Endothelial cell of umbilical vein (primary cell): ENCODE measurements around the gene DHRS11. TPM values are rescaled to one million over a fixed set of nuclear protein-coding genes. Genes with fewer than 3 reads are reported as not detected.

Experiments
- BruUV-seq: library from RNA; stranded (reverse); fragments of 400-500 nt; replicated peaks from 2 replicates; lab custom pipeline; 2021; lab: Mats Ljungman, UMichigan
- CTCF ChIA-PET: fragments of 300-600, 350-600 bp; sonication (Branson Sonifier 250); formaldehyde crosslinking; loops from one replicate; lab custom pipeline; 2021; ENCODE audit warnings: antibody characterized with exemption, inconsistent platforms; lab: Charles Lee
- POLR2A ChIA-PET: fragments of 300-600, 350-600 bp; sonication (Branson Sonifier 250); formaldehyde crosslinking; loops from one replicate; lab custom pipeline; 2021; ENCODE audit warnings: antibody characterized with exemption, inconsistent platforms; lab: Charles Lee
- DNase-seq: peaks from one replicate; pipeline ENCODE4 v3.0.0-alpha.2; 2011; ENCODE audit warnings: low read depth, low spot score
- FAIRE-seq: peaks from 2 replicates; lab custom pipeline; 2011; peaks lifted over from hg19 to GRCh38; lab: Jason Lieb, UNC
- H2AFZ ChIP-seq: 2 replicates; pipeline ENCODE4 v1.6.0; 2012; ENCODE audit warnings: low read depth, low read length, control low read depth, inconsistent platforms
- H3K27ac ChIP-seq: 2 replicates; pipeline ENCODE4 v1.5.1; 2011; ENCODE audit warnings: low read depth, mild to moderate bottlenecking, control low read depth, low read length, moderate library complexity; ENCODE audit not compliant: insufficient read depth
- H3K27me3 ChIP-seq, 2 experiments: 2 replicates each; pipeline versions ENCODE4 v1.6.0 to v1.6.1; 2011; ENCODE audit warnings: low read length in 2 of 2, mixed read lengths in 1 of 2; ENCODE audit not compliant: control insufficient read depth in 2 of 2, insufficient read depth in 2 of 2
- H3K36me3 ChIP-seq, 2 experiments: 2 replicates in 1 of 2; 3 replicates in 1 of 2; pipeline ENCODE4 v1.5.1; 2011; ENCODE audit warnings: low read length in 2 of 2, mild to moderate bottlenecking in 1 of 2, moderate library complexity in 1 of 2; ENCODE audit not compliant: control insufficient read depth in 2 of 2, insufficient read depth in 2 of 2; ENCODE audit errors: extremely low read depth in 1 of 2
- H3K4me1 ChIP-seq: 3 replicates; pipeline ENCODE4 v1.5.1; 2011; ENCODE audit warnings: mild to moderate bottlenecking, low read length; ENCODE audit not compliant: control insufficient read depth, insufficient read depth; ENCODE audit errors: extremely low read depth
- H3K4me2 ChIP-seq: 2 replicates; pipeline ENCODE4 v1.6.1; 2011; ENCODE audit warnings: low read length, control low read depth, mixed read lengths; ENCODE audit not compliant: insufficient read depth
- H3K4me3 ChIP-seq, 3 experiments: fragments of 200-600 bp in 1 of 3; sonication (generic), shearing (Covaris generic) in 1 of 3; replicated peaks in 1 of 3; 2 replicates each; pipeline ENCODE4 v1.5.1; 2011 to 2016; ENCODE audit warnings: control low read depth in 3 of 3, low read length in 3 of 3, mild to moderate bottlenecking in 2 of 3, inconsistent platforms in 1 of 3, low read depth in 1 of 3, moderate library complexity in 1 of 3; ENCODE audit not compliant: insufficient read depth in 1 of 3
- H3K79me2 ChIP-seq: 2 replicates; pipeline ENCODE4 v1.6.0; 2012; ENCODE audit warnings: low read length, inconsistent platforms; ENCODE audit not compliant: control insufficient read depth, insufficient read depth
- H3K9ac ChIP-seq: replicated peaks from 2 replicates; pipeline ENCODE3; 2011; ENCODE audit warnings: low read length, control low read depth; ENCODE audit not compliant: insufficient read depth; ENCODE audit errors: extremely low read depth
- H3K9me1 ChIP-seq: replicated peaks from 3 replicates; pipeline ENCODE4 v1.6.0; 2011; ENCODE audit warnings: mild to moderate bottlenecking, low read length; ENCODE audit not compliant: control insufficient read depth, insufficient read depth; ENCODE audit errors: extremely low read depth
- H3K9me3 ChIP-seq: replicated peaks from 2 replicates; pipeline ENCODE4 v1.5.1; 2012; ENCODE audit warnings: low read length, inconsistent platforms; ENCODE audit not compliant: control insufficient read depth, insufficient read depth
- H4K20me1 ChIP-seq: replicated peaks from 2 replicates; pipeline ENCODE3; 2011; ENCODE audit warnings: mild to moderate bottlenecking, low read length; ENCODE audit not compliant: control insufficient read depth, insufficient read depth; ENCODE audit errors: extremely low read depth
- EZH2 ChIP-seq: IDR thresholded peaks from 2 replicates; pipeline ENCODE4 v1.6.1; 2012; ENCODE audit warnings: borderline replicate concordance, low read depth, mild to moderate bottlenecking, moderate library complexity, low read length, inconsistent platforms; ENCODE audit not compliant: severe bottlenecking
- FOS ChIP-seq: IDR thresholded peaks from 2 replicates; pipeline ENCODE4 v1.6.1; 2011; ENCODE audit warnings: mild to moderate bottlenecking, low read length, moderate library complexity, borderline replicate concordance; ENCODE audit not compliant: insufficient read depth
- GATA2 ChIP-seq: IDR thresholded peaks from 2 replicates; pipeline ENCODE4 v1.7.0; 2011; ENCODE audit warnings: low read depth, mild to moderate bottlenecking, moderate library complexity, mixed read lengths, low read length; ENCODE audit not compliant: insufficient read length, insufficient read depth
- JUN ChIP-seq: IDR thresholded peaks from 2 replicates; pipeline ENCODE4 v1.6.1; 2011; ENCODE audit warnings: borderline replicate concordance, low read depth; ENCODE audit not compliant: insufficient read length, insufficient read depth
- MAX ChIP-seq: IDR thresholded peaks from 2 replicates; pipeline ENCODE4 v1.6.1; 2011; ENCODE audit not compliant: insufficient read depth, insufficient read length
- MYC ChIP-seq: IDR thresholded peaks from one replicate; pipeline ENCODE4 v1.6.1; 2011; ENCODE audit warnings: mild to moderate bottlenecking, low read depth, low read length
- POLR2A ChIP-seq: IDR thresholded peaks from 2 replicates; pipeline ENCODE4 v1.6.1; 2012; ENCODE audit warnings: low read depth, mild to moderate bottlenecking, control low read depth, low read length
- POLR2AphosphoS5 ChIP-seq: IDR thresholded peaks from 2 replicates; pipeline ENCODE4 v1.6.1; 2012; ENCODE audit warnings: low read depth, mild to moderate bottlenecking, control low read depth, low read length, moderate library complexity; ENCODE audit not compliant: insufficient read depth
- dilution Hi-C: fragments of 300-500 bp; cut with MboI; formaldehyde crosslinking; loops from one replicate; pipeline ENCODE4 v1.15.0; 2019; ENCODE audit warnings: low sequenced_read_pairs; ENCODE audit not compliant: extremely low pct_ligation_motif_present
- intact Hi-C: fragments of 100-400 bp; cut with micrococcal nuclease; formaldehyde crosslinking; loops from one replicate; pipeline ENCODE4 v1.10.0; 2022
- polyA plus RNA-seq, 4 experiments: library from polyadenylated mRNA; depleted of rRNA in 3 of 4; stranded (reverse) in 3 of 4; unstranded in 1 of 4; fragments of >200 nt; gene quantifications; 2 replicates each; pipeline versions ENCODE4 v1.2.1 to v1.2.3, GENCODE V29; 2011 to 2012; ENCODE audit warnings: missing spikeins in 1 of 4
- total RNA-seq: library from RNA; stranded (reverse); gene quantifications from 2 replicates; pipeline ENCODE4 v1.2.3, GENCODE V29; 2021
- TF ChIP-seq, protein P1 (sequence below), 2 donors: IDR thresholded peaks; 1 replicate in 1 of 2; 2 replicates in 1 of 2; pipeline ENCODE4 v1.5.1; 2011; ENCODE audit warnings: low read length in 2 of 2, mild to moderate bottlenecking in 2 of 2, moderate library complexity in 2 of 2, control low read depth in 1 of 2, inconsistent platforms in 1 of 2, low read depth in 1 of 2; ENCODE audit not compliant: insufficient read depth in 1 of 2; ENCODE audit errors: extremely low read depth in 1 of 2

Gene DHRS11
- total and polyA plus RNA-seq, 2 donors (not counting 3 experiments of a cell fraction or from before 2014, with no cell fraction given), result 9.8 to 15.7 TPM

DNA sequence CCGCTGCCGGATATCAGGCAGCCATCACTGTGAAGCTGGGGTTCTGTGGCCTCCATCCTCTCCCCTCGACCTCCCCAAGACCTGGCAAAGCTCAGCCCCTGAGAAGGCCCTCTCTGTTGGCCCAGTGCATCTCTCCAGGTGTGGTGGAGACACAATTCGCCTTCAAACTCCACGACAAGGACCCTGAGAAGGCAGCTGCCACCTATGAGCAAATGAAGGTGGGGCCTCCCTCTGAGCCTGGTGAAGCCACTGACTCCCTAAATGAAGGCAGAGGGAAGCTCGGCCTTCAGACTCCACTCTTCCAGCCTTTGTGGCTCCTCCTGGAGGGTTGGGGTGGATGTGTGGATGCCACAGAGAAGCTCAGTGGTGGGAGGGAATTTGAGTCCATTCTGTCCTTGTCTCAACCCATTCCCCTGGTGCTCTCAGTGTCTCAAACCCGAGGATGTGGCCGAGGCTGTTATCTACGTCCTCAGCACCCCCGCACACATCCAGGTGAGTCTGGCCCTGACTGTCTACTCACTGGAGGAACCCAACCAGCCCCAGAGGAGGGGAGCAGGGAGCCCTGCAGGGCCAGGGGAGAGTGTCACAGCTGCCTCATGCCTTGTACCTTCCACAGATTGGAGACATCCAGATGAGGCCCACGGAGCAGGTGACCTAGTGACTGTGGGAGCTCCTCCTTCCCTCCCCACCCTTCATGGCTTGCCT, 8.0 kb downstream of the DHRS11 start:
- Histone ChIP-seq H3K79me2 (peaks cover 17% of the 10 kb centered on the region), H3K36me3 (no peaks in the 10 kb centered on the region), H3K9me3 (no peaks in the 10 kb centered on the region), H3K4me1 (peaks cover 16% of the 10 kb centered on the region), H3K4me2 (no peak overlapping the region), H3K9me1 (no peaks in the 10 kb centered on the region), H3K4me3 (no peak overlapping the region), H4K20me1 (no peaks in the 10 kb centered on the region), H3K27ac (no peak overlapping the region), H3K9ac (no peak overlapping the region), H3K27me3 (no peaks in the 10 kb centered on the region), H2AFZ (no peak overlapping the region)
- no peak for TF ChIP-seq POLR2A
- no peak for TF ChIP-seq MAX
- TF ChIP-seq MYC, result no peak
- TF ChIP-seq JUN, result no peak
- no peak for TF ChIP-seq EZH2
- no peak for TF ChIP-seq POLR2AphosphoS5
- TF ChIP-seq GATA2, result no peak
- TF ChIP-seq FOS, result no peak
- TF ChIP-seq, protein P1, sequence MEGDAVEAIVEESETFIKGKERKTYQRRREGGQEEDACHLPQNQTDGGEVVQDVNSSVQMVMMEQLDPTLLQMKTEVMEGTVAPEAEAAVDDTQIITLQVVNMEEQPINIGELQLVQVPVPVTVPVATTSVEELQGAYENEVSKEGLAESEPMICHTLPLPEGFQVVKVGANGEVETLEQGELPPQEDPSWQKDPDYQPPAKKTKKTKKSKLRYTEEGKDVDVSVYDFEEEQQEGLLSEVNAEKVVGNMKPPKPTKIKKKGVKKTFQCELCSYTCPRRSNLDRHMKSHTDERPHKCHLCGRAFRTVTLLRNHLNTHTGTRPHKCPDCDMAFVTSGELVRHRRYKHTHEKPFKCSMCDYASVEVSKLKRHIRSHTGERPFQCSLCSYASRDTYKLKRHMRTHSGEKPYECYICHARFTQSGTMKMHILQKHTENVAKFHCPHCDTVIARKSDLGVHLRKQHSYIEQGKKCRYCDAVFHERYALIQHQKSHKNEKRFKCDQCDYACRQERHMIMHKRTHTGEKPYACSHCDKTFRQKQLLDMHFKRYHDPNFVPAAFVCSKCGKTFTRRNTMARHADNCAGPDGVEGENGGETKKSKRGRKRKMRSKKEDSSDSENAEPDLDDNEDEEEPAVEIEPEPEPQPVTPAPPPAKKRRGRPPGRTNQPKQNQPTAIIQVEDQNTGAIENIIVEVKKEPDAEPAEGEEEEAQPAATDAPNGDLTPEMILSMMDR (IDR thresholded peaks at IDR 0.05; ENCODE audit: extremely low read depth in 1 of 2, insufficient read depth in 1 of 2, low read depth in 1 of 2, low read length in 2 of 2), result no peak
- BruUV-seq, result no TSS peak
- dilution Hi-C loops (no loop called here), intact Hi-C loops (loop anchor here (5.0 to 10.0 kb wide), 2 partner anchors 105 to 348 kb away; partner anchors contain the start of gene AATF)
- CTCF ChIA-PET, result interaction anchor here (1.1 to 1.2 kb wide), 2 partner anchors 56 to 774 kb away, joined by 3 to 4 read pairs; no protein-coding TSS in a partner anchor
- POLR2A ChIA-PET, result no interaction called here
- DNase-seq (no peak), FAIRE-seq (no peak)
